ENCODE results near the gene TNF. TPM values are rescaled to one million over a fixed set of nuclear protein-coding genes. Genes with fewer than 3 reads are reported as not detected.

Gene TNF
- total RNA-seq, 3 donors from 2014 or later (not counting 1 experiment from before 2014, with no cell fraction given): 24.2 to 60.8 (median 46.9) TPM

GRCh38 chr6:31615748-31616147 is 40.4 kb downstream of the TNF start:
- H3K36me3 ChIP-seq (ENCODE audit: control insufficient read depth, insufficient read depth, low read length): no peaks in the 10 kb centered on the region
- Mint-ChIP-seq H3K36me3 (no peaks in the 10 kb centered on the region), H3K4me3 (no peak overlapping the region), H3K27ac (no peak overlapping the region), H3K27me3 (ENCODE audit: low read depth in 2 of 2) (no peaks in the 10 kb centered on the region), H3K9me3 (no peaks in the 10 kb centered on the region), H3K4me1 (peaks cover 0 to 6% of the 10 kb centered on the region in 2 donors)
- no peaks in the 10 kb centered on the region for H3K9me3 ChIP-seq (ENCODE audit: control insufficient read depth, insufficient read depth, low read length)
- DNase-seq: peak in 1 of 2 donors; percentile 53
- no peak overlapping the region for H3K4me3 ChIP-seq (ENCODE audit: low read length)
- peaks cover 17% of the 10 kb centered on the region for H3K4me1 ChIP-seq (ENCODE audit: control insufficient read depth, insufficient read depth, low read length)
- intact Hi-C loops (cut with micrococcal nuclease): no loop called here
- no peak for ATAC-seq
- no peak overlapping the region for H3K27ac ChIP-seq (ENCODE audit: low read length)
- TF ChIP-seq, protein P1, sequence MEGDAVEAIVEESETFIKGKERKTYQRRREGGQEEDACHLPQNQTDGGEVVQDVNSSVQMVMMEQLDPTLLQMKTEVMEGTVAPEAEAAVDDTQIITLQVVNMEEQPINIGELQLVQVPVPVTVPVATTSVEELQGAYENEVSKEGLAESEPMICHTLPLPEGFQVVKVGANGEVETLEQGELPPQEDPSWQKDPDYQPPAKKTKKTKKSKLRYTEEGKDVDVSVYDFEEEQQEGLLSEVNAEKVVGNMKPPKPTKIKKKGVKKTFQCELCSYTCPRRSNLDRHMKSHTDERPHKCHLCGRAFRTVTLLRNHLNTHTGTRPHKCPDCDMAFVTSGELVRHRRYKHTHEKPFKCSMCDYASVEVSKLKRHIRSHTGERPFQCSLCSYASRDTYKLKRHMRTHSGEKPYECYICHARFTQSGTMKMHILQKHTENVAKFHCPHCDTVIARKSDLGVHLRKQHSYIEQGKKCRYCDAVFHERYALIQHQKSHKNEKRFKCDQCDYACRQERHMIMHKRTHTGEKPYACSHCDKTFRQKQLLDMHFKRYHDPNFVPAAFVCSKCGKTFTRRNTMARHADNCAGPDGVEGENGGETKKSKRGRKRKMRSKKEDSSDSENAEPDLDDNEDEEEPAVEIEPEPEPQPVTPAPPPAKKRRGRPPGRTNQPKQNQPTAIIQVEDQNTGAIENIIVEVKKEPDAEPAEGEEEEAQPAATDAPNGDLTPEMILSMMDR (IDR thresholded peaks at IDR 0.05): no peak
- no peaks in the 10 kb centered on the region for H3K27me3 ChIP-seq (ENCODE audit: control insufficient read depth, insufficient read depth, low read length)
- 15% methylated on average over 6 of the region's 7 CpGs for WGBS (ENCODE audit: insufficient coverage)

DNA sequence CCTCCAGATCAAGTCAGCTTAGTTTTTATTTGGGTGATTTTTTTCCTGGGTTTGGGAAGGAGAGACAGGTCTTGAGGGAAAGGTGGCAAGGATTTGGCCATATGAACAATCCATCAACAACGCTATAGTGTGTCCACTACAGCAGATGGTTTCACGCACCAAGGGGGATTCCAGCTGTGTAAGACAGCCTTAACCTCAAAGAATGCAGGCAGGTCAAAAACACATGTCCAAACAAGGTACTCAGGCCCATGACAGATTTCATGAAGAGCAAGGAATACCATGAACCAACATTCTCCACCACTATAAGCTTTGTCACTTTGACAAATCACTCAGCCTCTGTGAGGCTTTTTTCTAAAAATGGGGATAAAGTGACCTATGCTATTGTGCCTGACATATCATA is 41.6 kb downstream of the TNF start:
- ATAC-seq (no peak), DNase-seq (no peak)
- 90% methylated on average over 2 of the region's 2 CpGs for WGBS (ENCODE audit: insufficient coverage)
- Histone ChIP-seq H3K4me1 (ENCODE audit: control insufficient read depth, insufficient read depth, low read length) (peaks cover 28% of the 10 kb centered on the region), H3K4me3 (ENCODE audit: low read length) (no peak overlapping the region), H3K27ac (ENCODE audit: low read length) (no peak overlapping the region), H3K36me3 (ENCODE audit: control insufficient read depth, insufficient read depth, low read length) (no peaks in the 10 kb centered on the region), H3K27me3 (ENCODE audit: control insufficient read depth, insufficient read depth, low read length) (no peaks in the 10 kb centered on the region), H3K9me3 (ENCODE audit: control insufficient read depth, insufficient read depth, low read length) (no peaks in the 10 kb centered on the region)
- no peaks in the 10 kb centered on the region for H3K9me3 Mint-ChIP-seq
- no peak overlapping the region for H3K4me3 Mint-ChIP-seq
- no peaks in the 10 kb centered on the region for H3K36me3 Mint-ChIP-seq
- H3K27me3 Mint-ChIP-seq (ENCODE audit: low read depth in 2 of 2): no peaks in the 10 kb centered on the region
- no peak overlapping the region for H3K27ac Mint-ChIP-seq
- TF ChIP-seq, protein P1 (IDR thresholded peaks at IDR 0.05): no peak
- intact Hi-C loops (cut with micrococcal nuclease): no loop called here
- peaks cover 11 to 17% of the 10 kb centered on the region in 2 donors for H3K4me1 Mint-ChIP-seq

- Histone ChIP-seq H3K27me3 (ENCODE audit: control insufficient read depth, insufficient read depth, low read length) (no peaks in the 10 kb centered on the region), H3K36me3 (ENCODE audit: control insufficient read depth, insufficient read depth, low read length) (peaks cover 14% of the 10 kb centered on the region), H3K9me3 (ENCODE audit: control insufficient read depth, insufficient read depth, low read length) (no peaks in the 10 kb centered on the region), H3K4me3 (ENCODE audit: low read length) (peak overlapping the region; percentile 91), H3K27ac (ENCODE audit: low read length) (peak overlapping the region; percentile 98), H3K4me1 (ENCODE audit: control insufficient read depth, insufficient read depth, low read length) (peaks cover 29% of the 10 kb centered on the region)
- intact Hi-C loops (cut with micrococcal nuclease): loop anchor here (1.0 to 5.0 kb wide), 4 partner anchors 32 to 117 kb away; partner anchors contain the start of genes BAG6, CLIC1 and GPANK1
- DNase-seq (peak; percentile 93 to 99), ATAC-seq (peak; percentile 80 to 94 (median 84))
- Mint-ChIP-seq H3K4me1 (peaks cover 20 to 25% of the 10 kb centered on the region in 2 donors), H3K36me3 (no peaks in the 10 kb centered on the region), H3K27ac (peak overlapping the region; percentile 92 to 95), H3K9me3 (no peaks in the 10 kb centered on the region), H3K4me3 (peak overlapping the region; percentile 92), H3K27me3 (ENCODE audit: low read depth in 2 of 2) (no peaks in the 10 kb centered on the region)
- TF ChIP-seq, protein P1 (IDR thresholded peaks at IDR 0.05): no peak
- under 1% methylated on average over 45 of the region's 50 CpGs for WGBS (ENCODE audit: insufficient coverage)
These were observed 44.6 kb downstream of the TNF start for GRCh38 chr6:31619805-31620585.
